Measurements from ENCODE around the gene ZFC3H1.
"Not testable (repeated sequence)": the region's sequence is repeated elsewhere in the genome, so short reads cannot be mapped to it uniquely, and the experiment has no call there.

- not testable (repeated sequence) for TF ChIP-seq CTCF (conservative IDR thresholded peaks at IDR 0.05); EZH2 (IDR thresholded peaks at IDR 0.05; ENCODE audit: low read depth)
Observed at GRCh38 chr12:71693651-71694050, 30.0 kb upstream of the ZFC3H1 start.
